ENCODE data around the gene CDH23.

CDH23 gene

GRCh38 chr10:71687077-71687476, 290.4 kb downstream of the CDH23 start:
- no peak for TF ChIP-seq FOXP2 (optimal IDR thresholded peaks at IDR 0.05; ENCODE audit: borderline replicate concordance, extremely low read depth, extremely low read length, insufficient read depth)
- no peak for TF ChIP-seq SIN3A (IDR thresholded peaks at IDR 0.05; ENCODE audit: borderline replicate concordance, insufficient read depth, low read length)
- no peak for TF ChIP-seq TAF1 (IDR thresholded peaks at IDR 0.05; ENCODE audit: borderline replicate concordance, insufficient read depth, low read length)
- TF ChIP-seq REST (IDR thresholded peaks at IDR 0.05; ENCODE audit: insufficient read depth in 1 of 2, low read depth in 2 of 2, low read length in 2 of 2), result no peak
- no peak for TF ChIP-seq POLR2AphosphoS5 (IDR thresholded peaks at IDR 0.05; ENCODE audit: low read depth, low read length)

- no peak for TF ChIP-seq FOXP2 (optimal IDR thresholded peaks at IDR 0.05; ENCODE audit: borderline replicate concordance, extremely low read depth, extremely low read length, insufficient read depth)
- no peak for TF ChIP-seq TAF1 (IDR thresholded peaks at IDR 0.05; ENCODE audit: borderline replicate concordance, insufficient read depth, low read length)
- no peak for TF ChIP-seq REST (IDR thresholded peaks at IDR 0.05; ENCODE audit: insufficient read depth in 1 of 2, low read depth in 2 of 2, low read length in 2 of 2)
- TF ChIP-seq POLR2AphosphoS5 (IDR thresholded peaks at IDR 0.05; ENCODE audit: low read depth, low read length), result no peak
- no peak for TF ChIP-seq SIN3A (IDR thresholded peaks at IDR 0.05; ENCODE audit: borderline replicate concordance, insufficient read depth, low read length)
These were observed 290.8 kb downstream of the CDH23 start for GRCh38 chr10:71687480-71687879.

- TF ChIP-seq SIN3A (IDR thresholded peaks at IDR 0.05; ENCODE audit: borderline replicate concordance, insufficient read depth, low read length), result no peak
- no peak for TF ChIP-seq FOXP2 (optimal IDR thresholded peaks at IDR 0.05; ENCODE audit: borderline replicate concordance, extremely low read depth, extremely low read length, insufficient read depth)
- no peak for TF ChIP-seq REST (IDR thresholded peaks at IDR 0.05; ENCODE audit: insufficient read depth in 1 of 2, low read depth in 2 of 2, low read length in 2 of 2)
- no peak for TF ChIP-seq POLR2AphosphoS5 (IDR thresholded peaks at IDR 0.05; ENCODE audit: low read depth, low read length)
- no peak for TF ChIP-seq TAF1 (IDR thresholded peaks at IDR 0.05; ENCODE audit: borderline replicate concordance, insufficient read depth, low read length)
These were observed 291.5 kb downstream of the CDH23 start for GRCh38 chr10:71688256-71688655.

GRCh38 chr10:71690094-71690720, 293.5 kb downstream of the CDH23 start:
- TF ChIP-seq REST (IDR thresholded peaks at IDR 0.05; ENCODE audit: insufficient read depth in 1 of 2, low read depth in 2 of 2, low read length in 2 of 2) (no peak), FOXP2 (optimal IDR thresholded peaks at IDR 0.05; ENCODE audit: borderline replicate concordance, extremely low read depth, extremely low read length, insufficient read depth) (no peak), POLR2AphosphoS5 (IDR thresholded peaks at IDR 0.05; ENCODE audit: low read depth, low read length) (no peak), TAF1 (IDR thresholded peaks at IDR 0.05; ENCODE audit: borderline replicate concordance, insufficient read depth, low read length) (no peak), SIN3A (IDR thresholded peaks at IDR 0.05; ENCODE audit: borderline replicate concordance, insufficient read depth, low read length) (no peak)
